Neural crest cell (in vitro differentiated cells): Measurements from ENCODE around the gene KRT78. TPM values are rescaled to one million over a fixed set of nuclear protein-coding genes. Genes with fewer than 3 reads are reported as not detected.

Experiments used
- DNase-seq: peaks from one replicate; pipeline ENCODE4 v3.0.0; 2021; ENCODE audit warnings: low read depth, mixed read lengths, low spot score
- H3K27ac Mint-ChIP-seq: one replicate; pipeline ENCODE4 v1.8.0; 2021; ENCODE audit warnings: mild to moderate bottlenecking, mixed read lengths; ENCODE audit not compliant: unreplicated experiment
- H3K27me3 Mint-ChIP-seq: 2 replicates; pipeline ENCODE4 v1.8.0; 2021; ENCODE audit warnings: low read depth, mild to moderate bottlenecking, mixed read lengths
- H3K36me3 Mint-ChIP-seq: 2 replicates; pipeline ENCODE4 v1.8.0; 2021; ENCODE audit warnings: low read depth, mild to moderate bottlenecking, mixed read lengths
- H3K4me1 Mint-ChIP-seq: 2 replicates; pipeline ENCODE4 v1.8.0; 2021; ENCODE audit warnings: mixed read lengths
- H3K4me3 Mint-ChIP-seq: one replicate; pipeline ENCODE4 v1.8.0; 2021; ENCODE audit warnings: mild to moderate bottlenecking, mixed read lengths
- H3K9me3 Mint-ChIP-seq: 2 replicates; pipeline ENCODE4 v1.8.0; 2021; ENCODE audit warnings: mixed read lengths
- CTCF ChIP-seq: fragments of 200-600 bp; sonication (generic); conservative IDR thresholded peaks from 2 replicates; pipeline ENCODE4 v1.5.0; 2021; ENCODE audit warnings: antibody characterized with exemption, mild to moderate bottlenecking
- total RNA-seq: library from RNA; stranded (reverse); gene quantifications from 2 replicates; pipeline ENCODE4 v1.2.1, GENCODE V29; 2021

The KRT78 gene
- total RNA-seq, 1 donor from 2014 or later: not detected

- DNase-seq: no peak
- no peak for TF ChIP-seq CTCF
- Mint-ChIP-seq H3K27ac (no peak overlapping the region), H3K36me3 (no peaks in the 10 kb centered on the region), H3K4me1 (no peaks in the 10 kb centered on the region), H3K9me3 (no peaks in the 10 kb centered on the region), H3K27me3 (peaks cover 13% of the 10 kb centered on the region), H3K4me3 (no peak overlapping the region)
These were observed 37.4 kb downstream of the KRT78 start for GRCh38 chr12:52811191-52812072.

DNA sequence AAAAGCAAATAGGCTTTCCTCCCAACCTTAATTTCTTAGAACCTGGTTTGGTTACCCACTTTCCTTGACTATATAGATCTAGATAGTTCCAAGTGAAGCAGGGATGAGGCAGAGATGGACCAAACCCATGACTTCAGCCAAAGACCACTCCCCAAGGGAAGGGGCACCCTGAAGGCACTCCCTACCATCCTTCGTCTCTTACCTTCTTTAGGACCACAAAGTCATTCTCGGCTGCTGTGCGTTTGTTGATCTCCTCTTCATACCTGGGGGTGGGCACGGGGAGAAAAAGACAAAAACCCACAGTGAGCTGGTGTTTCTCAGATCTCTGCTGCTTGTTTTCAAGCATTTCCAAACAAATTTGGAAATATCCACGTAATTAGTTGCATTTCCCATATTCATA, 38.2 kb downstream of the KRT78 start:
- Mint-ChIP-seq H3K27me3 (peaks cover 13% of the 10 kb centered on the region), H3K4me1 (no peaks in the 10 kb centered on the region), H3K4me3 (no peak overlapping the region), H3K9me3 (no peaks in the 10 kb centered on the region), H3K36me3 (no peaks in the 10 kb centered on the region), H3K27ac (no peak overlapping the region)
- TF ChIP-seq CTCF: no peak
- DNase-seq: no peak

- DNase-seq: no peak
- H3K27ac Mint-ChIP-seq: no peak overlapping the region
- H3K4me3 Mint-ChIP-seq: no peak overlapping the region
- TF ChIP-seq CTCF: no peak
- no peaks in the 10 kb centered on the region for H3K4me1 Mint-ChIP-seq
- H3K9me3 Mint-ChIP-seq: no peaks in the 10 kb centered on the region
- H3K27me3 Mint-ChIP-seq: peaks cover 13% of the 10 kb centered on the region
- no peaks in the 10 kb centered on the region for H3K36me3 Mint-ChIP-seq
These were observed 39.6 kb downstream of the KRT78 start for GRCh38 chr12:52809166-52809565.

- DNase-seq: no peak
- Mint-ChIP-seq H3K27me3 (peaks cover 16% of the 10 kb centered on the region), H3K4me1 (no peaks in the 10 kb centered on the region), H3K27ac (no peak overlapping the region), H3K4me3 (no peak overlapping the region), H3K36me3 (no peaks in the 10 kb centered on the region), H3K9me3 (no peaks in the 10 kb centered on the region)
- TF ChIP-seq CTCF: no peak
These were observed 40.1 kb downstream of the KRT78 start for GRCh38 chr12:52808573-52809160.

- TF ChIP-seq CTCF: no peak
- Mint-ChIP-seq H3K4me3 (no peak overlapping the region), H3K27ac (no peak overlapping the region), H3K4me1 (no peaks in the 10 kb centered on the region), H3K36me3 (no peaks in the 10 kb centered on the region), H3K9me3 (no peaks in the 10 kb centered on the region), H3K27me3 (peaks cover 16% of the 10 kb centered on the region)
- DNase-seq: no peak
These were observed 41.0 kb downstream of the KRT78 start for GRCh38 chr12:52807544-52808470.
